GM12891 (cell line): Measurements from ENCODE around the gene NAA16.

ENCODE experiments used
- PAX5 ChIP-seq: IDR thresholded peaks from 2 replicates; pipeline ENCODE4 v1.6.1; 2011; ENCODE audit warnings: low read length, moderate library complexity, mild to moderate bottlenecking; ENCODE audit not compliant: insufficient read depth, severe bottlenecking
- POLR2A ChIP-seq: IDR thresholded peaks from 2 replicates; pipeline ENCODE4 v1.6.1; 2011; ENCODE audit warnings: low read depth, low read length, control low read depth
- POLR2AphosphoS5 ChIP-seq: IDR thresholded peaks from 2 replicates; pipeline ENCODE4 v1.6.1; 2011; ENCODE audit warnings: low read depth, low read length, control low read depth
- POU2F2 ChIP-seq: IDR thresholded peaks from 2 replicates; pipeline ENCODE4 v1.6.1; 2011; ENCODE audit warnings: low read depth, mild to moderate bottlenecking, control low read depth, low read length, moderate library complexity
- SPI1 ChIP-seq: IDR thresholded peaks from 2 replicates; pipeline ENCODE4 v1.6.1; 2011; ENCODE audit warnings: low read depth, low read length, control low read depth
- TAF1 ChIP-seq: IDR thresholded peaks from 2 replicates; pipeline ENCODE4 v1.6.1; 2011; ENCODE audit warnings: low read depth, low read length, control low read depth

GRCh38 chr13:41274881-41275280, 36.2 kb upstream of the NAA16 start:
- no peak for TF ChIP-seq POLR2A
- no peak for TF ChIP-seq TAF1
- TF ChIP-seq PAX5, result no peak
- no peak for TF ChIP-seq POLR2AphosphoS5
- no peak for TF ChIP-seq POU2F2
- no peak for TF ChIP-seq SPI1
